Measurements from ENCODE around the gene GYS2. TPM values are rescaled to one million over a fixed set of nuclear protein-coding genes. Genes with fewer than 3 reads are reported as not detected.
A peak's percentile ranks its signal among the peaks of the same experiment; 100 is the strongest.

GYS2 gene
- total RNA-seq, 4 donors from 2014 or later = not detected

DNA sequence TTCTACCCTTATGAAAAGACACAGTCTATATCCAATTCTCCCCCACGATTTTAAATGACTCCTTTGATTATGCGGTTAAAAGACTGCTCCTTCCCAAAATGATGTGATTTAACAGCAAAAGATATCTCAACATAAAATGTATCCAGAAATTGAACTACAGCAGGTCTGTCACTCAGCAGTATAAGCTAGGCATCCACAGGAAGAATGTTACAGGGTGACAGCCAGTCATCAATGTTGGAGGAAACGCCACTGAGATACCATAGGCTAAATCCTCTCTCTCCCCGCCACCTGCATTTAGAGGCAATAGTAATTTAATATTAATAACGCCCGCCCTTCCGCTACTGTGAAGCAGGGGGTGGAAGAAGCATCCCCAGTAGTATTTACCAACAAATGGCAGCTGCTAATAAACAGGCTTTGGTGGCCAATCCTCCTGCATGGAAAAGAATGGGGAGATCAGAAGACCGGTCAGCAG is 103.8 kb downstream of the GYS2 start:
- ATAC-seq = no peak
- 8 to 9% methylated on average over 4 to 7 of the region's 8 CpGs for WGBS, 2 donors (ENCODE audit: low coverage in 1 of 2)
- TF ChIP-seq EP300 (IDR thresholded peaks at IDR 0.05) = no peak
- TF ChIP-seq CTCF (IDR thresholded peaks at IDR 0.05) = no peak
- TF ChIP-seq POLR2AphosphoS5 (IDR thresholded peaks at IDR 0.05) = no peak
- no peak for TF ChIP-seq POLR2A (IDR thresholded peaks at IDR 0.05)
- H3K27ac ChIP-seq = peak overlapping the region; percentile 87 to 97 (median 88)
- H3K27me3 ChIP-seq = no peaks in the 10 kb centered on the region
- peaks cover 14 to 62% (median 17%) of the 10 kb centered on the region in 3 donors for H3K4me1 ChIP-seq
- peaks cover 1 to 29% of the 10 kb centered on the region in 2 donors for H3K36me3 ChIP-seq
- peak overlapping the region; percentile 76 to 86 for H3K4me3 ChIP-seq
- H3K9me3 ChIP-seq = no peaks in the 10 kb centered on the region

DNA sequence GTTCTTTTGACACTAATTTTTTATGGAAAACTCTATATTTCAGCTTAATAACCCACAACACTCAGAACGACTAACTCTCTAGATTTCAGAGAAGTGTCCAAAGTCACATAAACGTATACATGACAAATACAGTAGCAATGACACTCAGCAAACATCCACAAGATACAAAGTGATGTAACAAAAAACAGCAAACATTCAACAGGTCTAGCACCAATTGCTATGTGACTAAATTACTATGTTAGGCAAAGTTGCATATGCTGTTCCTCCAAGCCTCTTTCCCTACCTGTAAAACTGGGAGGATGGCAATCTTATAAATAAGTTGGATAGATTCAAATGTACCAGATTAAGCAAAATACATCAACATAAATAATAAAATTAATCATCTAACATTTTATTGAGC is 104.9 kb downstream of the GYS2 start:
- 63 to 78% methylated on average over 2 of the region's 2 CpGs for WGBS, 2 donors (ENCODE audit: low coverage in 1 of 2)
- Histone ChIP-seq H3K4me1 (peaks cover 14 to 52% (median 17%) of the 10 kb centered on the region in 3 donors), H3K36me3 (peaks cover 4 to 39% of the 10 kb centered on the region in 2 donors), H3K9me3 (no peaks in the 10 kb centered on the region), H3K4me3 (no peak overlapping the region), H3K27me3 (no peaks in the 10 kb centered on the region), H3K27ac (no peak overlapping the region)
- ATAC-seq = no peak
- TF ChIP-seq POLR2AphosphoS5 (IDR thresholded peaks at IDR 0.05) (no peak), POLR2A (IDR thresholded peaks at IDR 0.05) (no peak), EP300 (IDR thresholded peaks at IDR 0.05) (no peak), CTCF (IDR thresholded peaks at IDR 0.05) (no peak)

Other genes with a start within 250 kb of the GYS2 start
- gene IAPP, start 231.9 kb downstream of the GYS2 start, total RNA-seq = not detected
- gene PYROXD1, start 167.2 kb downstream of the GYS2 start, total RNA-seq = 10 to 100 TPM; 17.9 to 22.1 (median 20.1) TPM
- 10 to 100 TPM; 44.6 to 75.0 (median 58.2) TPM for gene RECQL, start 103.2 kb downstream of the GYS2 start, total RNA-seq
- gene GOLT1B, start 103.1 kb downstream of the GYS2 start, total RNA-seq = 10 to 100 TPM; 16.9 to 24.4 (median 20.9) TPM
- gene SPX, start 78.6 kb downstream of the GYS2 start, total RNA-seq = 1 to 10 TPM in 1 of 4 donors, under 1 TPM in 3; 0.15 to 1.2 (median 0.67) TPM
- gene LDHB, start 53.0 kb upstream of the GYS2 start, total RNA-seq = 100 to 1,000 TPM; 384 to 506 (median 452) TPM
- gene KCNJ8, start 169.9 kb upstream of the GYS2 start, total RNA-seq = 10 to 100 TPM; 28.2 to 36.4 (median 31.6) TPM